Stomach (tissue), 4 donors: ENCODE results near the gene HMGXB3.

Experiments used
- EP300 ChIP-seq: sonication (generic); formaldehyde crosslinking; IDR thresholded peaks from one replicate; pipeline ENCODE4 v1.6.1; 2017; ENCODE audit warnings: antibody characterized with exemption
- POLR2A ChIP-seq, 4 donors: fragments of 450-650 bp; IDR thresholded peaks; one replicate each; pipeline ENCODE4 v1.6.1; 2016; ENCODE audit warnings: antibody characterized with exemption in 4 of 4, control low read depth in 2 of 4, mild to moderate bottlenecking in 1 of 4, moderate library complexity in 1 of 4
- POLR2AphosphoS5 ChIP-seq, 3 donors: sonication (generic); formaldehyde crosslinking; IDR thresholded peaks; one replicate each; pipeline ENCODE4 v1.6.1; 2016; ENCODE audit warnings: antibody characterized with exemption in 3 of 3
- TF ChIP-seq, protein P1 (sequence below), 7 experiments: fragments of 450-650 bp in 4 of 7; fragments of 200-600 bp in 3 of 7; sonication (generic) in 3 of 7; IDR thresholded peaks; one replicate each; pipeline ENCODE4 v1.5.1; 2016 to 2019; ENCODE audit warnings: antibody characterized with exemption in 7 of 7, control low read depth in 2 of 7, mild to moderate bottlenecking in 1 of 7

GRCh38 chr5:149999359-149999758 is 1.2 kb upstream of the HMGXB3 start:
- TF ChIP-seq, protein P1, sequence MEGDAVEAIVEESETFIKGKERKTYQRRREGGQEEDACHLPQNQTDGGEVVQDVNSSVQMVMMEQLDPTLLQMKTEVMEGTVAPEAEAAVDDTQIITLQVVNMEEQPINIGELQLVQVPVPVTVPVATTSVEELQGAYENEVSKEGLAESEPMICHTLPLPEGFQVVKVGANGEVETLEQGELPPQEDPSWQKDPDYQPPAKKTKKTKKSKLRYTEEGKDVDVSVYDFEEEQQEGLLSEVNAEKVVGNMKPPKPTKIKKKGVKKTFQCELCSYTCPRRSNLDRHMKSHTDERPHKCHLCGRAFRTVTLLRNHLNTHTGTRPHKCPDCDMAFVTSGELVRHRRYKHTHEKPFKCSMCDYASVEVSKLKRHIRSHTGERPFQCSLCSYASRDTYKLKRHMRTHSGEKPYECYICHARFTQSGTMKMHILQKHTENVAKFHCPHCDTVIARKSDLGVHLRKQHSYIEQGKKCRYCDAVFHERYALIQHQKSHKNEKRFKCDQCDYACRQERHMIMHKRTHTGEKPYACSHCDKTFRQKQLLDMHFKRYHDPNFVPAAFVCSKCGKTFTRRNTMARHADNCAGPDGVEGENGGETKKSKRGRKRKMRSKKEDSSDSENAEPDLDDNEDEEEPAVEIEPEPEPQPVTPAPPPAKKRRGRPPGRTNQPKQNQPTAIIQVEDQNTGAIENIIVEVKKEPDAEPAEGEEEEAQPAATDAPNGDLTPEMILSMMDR (IDR thresholded peaks at IDR 0.05) = no peak
- no peak for TF ChIP-seq POLR2AphosphoS5 (IDR thresholded peaks at IDR 0.05)
- no peak for TF ChIP-seq POLR2A (IDR thresholded peaks at IDR 0.05)
- TF ChIP-seq EP300 = no peak
